ENCODE data around the gene HECW1.
"Not testable (repeated sequence)": the region's sequence is repeated elsewhere in the genome, so short reads cannot be mapped to it uniquely, and the experiment has no call there.

The HECW1 gene

GRCh38 chr7:43112941-43113621 lies 634 bp downstream of the HECW1 start:
- no peak for DNase-seq (ENCODE audit: low read depth in 2 of 2)

- DNase-seq (ENCODE audit: low read depth in 2 of 2), result no peak
These were observed 1.4 kb downstream of the HECW1 start for GRCh38 chr7:43113622-43114457.

GRCh38 chr7:43114458-43114780 lies 2.0 kb downstream of the HECW1 start:
- no peak for DNase-seq (ENCODE audit: low read depth in 2 of 2)

GRCh38 chr7:43116451-43116850 lies 4.0 kb downstream of the HECW1 start:
- DNase-seq (ENCODE audit: low read depth in 2 of 2), result no peak

- DNase-seq (ENCODE audit: low read depth in 2 of 2), result no peak
These were observed 4.6 kb downstream of the HECW1 start for GRCh38 chr7:43117095-43117494.

GRCh38 chr7:43117861-43118260 lies 5.4 kb downstream of the HECW1 start:
- DNase-seq (ENCODE audit: low read depth in 2 of 2), result no peak

- no peak for DNase-seq (ENCODE audit: low read depth in 2 of 2)
These were observed 5.9 kb downstream of the HECW1 start for GRCh38 chr7:43118313-43118712.

GRCh38 chr7:43119371-43120075 lies 7.1 kb downstream of the HECW1 start:
- DNase-seq (ENCODE audit: low read depth in 2 of 2), result no peak

- no peak for DNase-seq (ENCODE audit: low read depth in 2 of 2)
These were observed 9.5 kb downstream of the HECW1 start for GRCh38 chr7:43121973-43122372.

- DNase-seq (ENCODE audit: low read depth in 2 of 2), result no peak
These were observed 11.0 kb downstream of the HECW1 start for GRCh38 chr7:43123457-43123856.

GRCh38 chr7:43124388-43124787 lies 11.9 kb downstream of the HECW1 start:
- no peak for DNase-seq (ENCODE audit: low read depth in 2 of 2)

- no peak for DNase-seq (ENCODE audit: low read depth in 2 of 2)
These were observed 17.9 kb downstream of the HECW1 start for GRCh38 chr7:43130347-43130746.

- no peak for DNase-seq (ENCODE audit: low read depth in 2 of 2)
These were observed 22.7 kb downstream of the HECW1 start for GRCh38 chr7:43135129-43135528.

- no peak for DNase-seq (ENCODE audit: low read depth in 2 of 2)
These were observed 23.6 kb downstream of the HECW1 start for GRCh38 chr7:43136064-43136463.

- DNase-seq (ENCODE audit: low read depth in 2 of 2), result not testable (repeated sequence)
These were observed 24.8 kb downstream of the HECW1 start for GRCh38 chr7:43137121-43137744.

GRCh38 chr7:43137811-43138210 lies 25.4 kb downstream of the HECW1 start:
- no peak for DNase-seq (ENCODE audit: low read depth in 2 of 2)

GRCh38 chr7:43138710-43139109 lies 26.3 kb downstream of the HECW1 start:
- DNase-seq (ENCODE audit: low read depth in 2 of 2), result no peak

GRCh38 chr7:43139137-43139536 lies 26.7 kb downstream of the HECW1 start:
- DNase-seq (ENCODE audit: low read depth in 2 of 2), result no peak

- no peak for DNase-seq (ENCODE audit: low read depth in 2 of 2)
These were observed 27.7 kb downstream of the HECW1 start for GRCh38 chr7:43140186-43140585.

GRCh38 chr7:43141091-43141490 lies 28.6 kb downstream of the HECW1 start:
- DNase-seq (ENCODE audit: low read depth in 2 of 2), result no peak

- no peak for DNase-seq (ENCODE audit: low read depth in 2 of 2)
These were observed 30.3 kb downstream of the HECW1 start for GRCh38 chr7:43142703-43143102.

- no peak for DNase-seq (ENCODE audit: low read depth in 2 of 2)
These were observed 31.6 kb downstream of the HECW1 start for GRCh38 chr7:43143918-43144589.

All from stimulated activated CD8-positive, alpha-beta memory T cell treated with anti-CD3 and anti-CD28 coated beads, Interleukin-15, amount 100 ng/mL, for 48 hours (primary cell).